Epithelial cell of umbilical artery (primary cell): ENCODE measurements around the gene KLF17. TPM values are rescaled to one million over a fixed set of nuclear protein-coding genes. Genes with fewer than 3 reads are reported as not detected.

ENCODE experiments used
- total RNA-seq: library from RNA; depleted of rRNA; stranded (reverse); fragments of >200 nt; gene quantifications from 2 replicates; pipeline ENCODE4 v1.2.3, GENCODE V29; 2014

Gene KLF17
- not detected in 2 replicates for total RNA-seq

GRCh38 chr1:44118682-44119081 is at the start of gene KLF17:
KLF17 (plus strand) TSS chr1:44118821; CDS start chr1:44118908, 87 bp downstream.

GRCh38 chr1:44141531-44141930 is 22.9 kb downstream of the KLF17 start, which contains the start of gene KLF18:
KLF18 (minus strand) TSS chr1:44141631; CDS start chr1:44141631, 0 bp downstream.

Other genes starting within 250 kb of the KLF17 start
- 0.15 and 0.32 TPM in 2 replicates for gene ARTN, start 185.0 kb upstream of the KLF17 start, total RNA-seq
- gene IPO13, start 171.9 kb upstream of the KLF17 start, total RNA-seq: 9.7 and 18.2 TPM in 2 replicates
- 19.2 and 23.4 TPM in 2 replicates for gene DPH2, start 148.8 kb upstream of the KLF17 start, total RNA-seq
- gene ATP6V0B, start 143.9 kb upstream of the KLF17 start, total RNA-seq: 124 and 137 TPM in 2 replicates
- gene B4GALT2, start 139.6 kb upstream of the KLF17 start, total RNA-seq: 50.6 and 85.8 TPM in 2 replicates
- gene CCDC24, start 127.2 kb upstream of the KLF17 start, total RNA-seq: 1.9 and 2.6 TPM in 2 replicates
- gene SLC6A9, start 87.4 kb upstream of the KLF17 start, total RNA-seq: 0.32 and 1.8 TPM in 2 replicates
- gene KLF18, start 22.8 kb downstream of the KLF17 start, total RNA-seq: not detected in 2 replicates
- gene DMAP1, start 94.7 kb downstream of the KLF17 start, total RNA-seq: 17.8 and 18.5 TPM in 2 replicates
- 33.6 and 52.0 TPM in 2 replicates for gene ERI3, start 236.4 kb downstream of the KLF17 start, total RNA-seq